ENCODE data around the gene HBE1. TPM values are rescaled to one million over a fixed set of nuclear protein-coding genes. Genes with fewer than 3 reads are reported as not detected.

The HBE1 gene
- total and polyA plus RNA-seq, 9 of the 15 experiments (the other 6 are each of a cell fraction or from before 2014, with no cell fraction given) = 612 to 10,250 (median 2,181) TPM

DNA sequence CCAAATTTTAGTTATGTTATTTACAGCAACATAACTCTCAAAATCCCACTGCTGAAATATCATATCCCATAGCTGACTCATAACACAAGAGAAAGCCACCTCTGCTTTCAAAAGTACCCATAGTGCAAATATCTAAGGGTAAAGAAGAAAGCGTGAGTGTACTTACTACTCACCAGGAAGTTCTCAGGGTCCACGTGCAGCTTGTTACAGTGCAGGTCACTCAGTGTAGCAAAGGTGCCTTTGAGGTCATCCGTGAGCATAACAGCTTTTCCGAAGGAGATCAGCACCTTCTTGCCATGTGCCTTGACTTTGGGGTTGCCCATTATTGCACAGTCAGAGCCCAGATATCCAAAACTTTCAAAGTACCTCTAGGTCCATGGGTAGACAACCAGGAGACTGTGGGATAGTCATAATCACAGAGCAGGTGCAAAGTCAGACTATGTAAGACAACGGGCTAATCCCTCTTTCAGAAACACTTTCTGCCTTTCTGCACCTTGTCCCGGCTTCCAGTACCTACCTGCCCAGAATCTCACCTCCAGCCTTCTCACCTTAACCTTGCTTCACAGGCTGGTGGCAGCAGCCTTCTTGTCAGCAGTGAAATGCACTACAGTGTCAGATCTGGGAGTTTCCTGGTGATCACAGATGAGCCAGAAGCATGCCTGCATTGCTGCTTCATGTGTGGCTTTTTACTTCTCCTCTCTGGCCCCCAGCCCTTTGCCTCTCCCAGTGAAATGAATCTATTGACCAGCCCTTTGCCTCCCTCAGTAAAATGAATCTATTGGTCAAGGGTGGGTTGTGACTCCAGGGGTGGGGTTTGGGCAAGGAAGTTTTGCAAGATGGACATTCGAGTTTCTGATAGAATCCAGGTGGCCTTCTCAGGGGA is 26.6 kb downstream of the HBE1 start (continued):
- TF ChIP-seq, protein P1, sequence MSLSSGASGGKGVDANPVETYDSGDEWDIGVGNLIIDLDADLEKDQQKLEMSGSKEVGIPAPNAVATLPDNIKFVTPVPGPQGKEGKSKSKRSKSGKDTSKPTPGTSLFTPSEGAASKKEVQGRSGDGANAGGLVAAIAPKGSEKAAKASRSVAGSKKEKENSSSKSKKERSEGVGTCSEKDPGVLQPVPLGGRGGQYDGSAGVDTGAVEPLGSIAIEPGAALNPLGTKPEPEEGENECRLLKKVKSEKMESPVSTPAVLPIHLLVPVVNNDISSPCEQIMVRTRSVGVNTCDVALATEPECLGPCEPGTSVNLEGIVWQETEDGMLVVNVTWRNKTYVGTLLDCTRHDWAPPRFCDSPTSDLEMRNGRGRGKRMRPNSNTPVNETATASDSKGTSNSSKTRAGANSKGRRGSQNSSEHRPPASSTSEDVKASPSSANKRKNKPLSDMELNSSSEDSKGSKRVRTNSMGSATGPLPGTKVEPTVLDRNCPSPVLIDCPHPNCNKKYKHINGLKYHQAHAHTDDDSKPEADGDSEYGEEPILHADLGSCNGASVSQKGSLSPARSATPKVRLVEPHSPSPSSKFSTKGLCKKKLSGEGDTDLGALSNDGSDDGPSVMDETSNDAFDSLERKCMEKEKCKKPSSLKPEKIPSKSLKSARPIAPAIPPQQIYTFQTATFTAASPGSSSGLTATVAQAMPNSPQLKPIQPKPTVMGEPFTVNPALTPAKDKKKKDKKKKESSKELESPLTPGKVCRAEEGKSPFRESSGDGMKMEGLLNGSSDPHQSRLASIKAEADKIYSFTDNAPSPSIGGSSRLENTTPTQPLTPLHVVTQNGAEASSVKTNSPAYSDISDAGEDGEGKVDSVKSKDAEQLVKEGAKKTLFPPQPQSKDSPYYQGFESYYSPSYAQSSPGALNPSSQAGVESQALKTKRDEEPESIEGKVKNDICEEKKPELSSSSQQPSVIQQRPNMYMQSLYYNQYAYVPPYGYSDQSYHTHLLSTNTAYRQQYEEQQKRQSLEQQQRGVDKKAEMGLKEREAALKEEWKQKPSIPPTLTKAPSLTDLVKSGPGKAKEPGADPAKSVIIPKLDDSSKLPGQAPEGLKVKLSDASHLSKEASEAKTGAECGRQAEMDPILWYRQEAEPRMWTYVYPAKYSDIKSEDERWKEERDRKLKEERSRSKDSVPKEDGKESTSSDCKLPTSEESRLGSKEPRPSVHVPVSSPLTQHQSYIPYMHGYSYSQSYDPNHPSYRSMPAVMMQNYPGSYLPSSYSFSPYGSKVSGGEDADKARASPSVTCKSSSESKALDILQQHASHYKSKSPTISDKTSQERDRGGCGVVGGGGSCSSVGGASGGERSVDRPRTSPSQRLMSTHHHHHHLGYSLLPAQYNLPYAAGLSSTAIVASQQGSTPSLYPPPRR (CRISPR knock-in tag; IDR thresholded peaks at IDR 0.05; ENCODE audit: borderline replicate concordance) = no peak
- no peak for TF ChIP-seq ASH1L (IDR thresholded peaks at IDR 0.05; ENCODE audit: borderline replicate concordance, low read depth, partially characterized antibody)
- no peak for TF ChIP-seq ZNF778 (CRISPR knock-in tag; IDR thresholded peaks at IDR 0.05)
- TF ChIP-seq, protein P2, sequence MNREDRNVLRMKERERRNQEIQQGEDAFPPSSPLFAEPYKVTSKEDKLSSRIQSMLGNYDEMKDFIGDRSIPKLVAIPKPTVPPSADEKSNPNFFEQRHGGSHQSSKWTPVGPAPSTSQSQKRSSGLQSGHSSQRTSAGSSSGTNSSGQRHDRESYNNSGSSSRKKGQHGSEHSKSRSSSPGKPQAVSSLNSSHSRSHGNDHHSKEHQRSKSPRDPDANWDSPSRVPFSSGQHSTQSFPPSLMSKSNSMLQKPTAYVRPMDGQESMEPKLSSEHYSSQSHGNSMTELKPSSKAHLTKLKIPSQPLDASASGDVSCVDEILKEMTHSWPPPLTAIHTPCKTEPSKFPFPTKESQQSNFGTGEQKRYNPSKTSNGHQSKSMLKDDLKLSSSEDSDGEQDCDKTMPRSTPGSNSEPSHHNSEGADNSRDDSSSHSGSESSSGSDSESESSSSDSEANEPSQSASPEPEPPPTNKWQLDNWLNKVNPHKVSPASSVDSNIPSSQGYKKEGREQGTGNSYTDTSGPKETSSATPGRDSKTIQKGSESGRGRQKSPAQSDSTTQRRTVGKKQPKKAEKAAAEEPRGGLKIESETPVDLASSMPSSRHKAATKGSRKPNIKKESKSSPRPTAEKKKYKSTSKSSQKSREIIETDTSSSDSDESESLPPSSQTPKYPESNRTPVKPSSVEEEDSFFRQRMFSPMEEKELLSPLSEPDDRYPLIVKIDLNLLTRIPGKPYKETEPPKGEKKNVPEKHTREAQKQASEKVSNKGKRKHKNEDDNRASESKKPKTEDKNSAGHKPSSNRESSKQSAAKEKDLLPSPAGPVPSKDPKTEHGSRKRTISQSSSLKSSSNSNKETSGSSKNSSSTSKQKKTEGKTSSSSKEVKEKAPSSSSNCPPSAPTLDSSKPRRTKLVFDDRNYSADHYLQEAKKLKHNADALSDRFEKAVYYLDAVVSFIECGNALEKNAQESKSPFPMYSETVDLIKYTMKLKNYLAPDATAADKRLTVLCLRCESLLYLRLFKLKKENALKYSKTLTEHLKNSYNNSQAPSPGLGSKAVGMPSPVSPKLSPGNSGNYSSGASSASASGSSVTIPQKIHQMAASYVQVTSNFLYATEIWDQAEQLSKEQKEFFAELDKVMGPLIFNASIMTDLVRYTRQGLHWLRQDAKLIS (CRISPR knock-in tag; IDR thresholded peaks at IDR 0.05) = peak; percentile 36; the same call in 1 of the 2 replicates
- peak; percentile 20 for TF ChIP-seq HNRNPLL (IDR thresholded peaks at IDR 0.05; ENCODE audit: low read depth, low read length, poor library complexity, severe bottlenecking)
- TF ChIP-seq L3MBTL2 (IDR thresholded peaks at IDR 0.05) = peak; percentile 88
- peak; percentile 35 for TF ChIP-seq NCOR1 (IDR thresholded peaks at IDR 0.05)
- TF ChIP-seq ZNF311 (CRISPR knock-in tag; IDR thresholded peaks at IDR 0.05) = no peak
- TF ChIP-seq, protein P3, sequence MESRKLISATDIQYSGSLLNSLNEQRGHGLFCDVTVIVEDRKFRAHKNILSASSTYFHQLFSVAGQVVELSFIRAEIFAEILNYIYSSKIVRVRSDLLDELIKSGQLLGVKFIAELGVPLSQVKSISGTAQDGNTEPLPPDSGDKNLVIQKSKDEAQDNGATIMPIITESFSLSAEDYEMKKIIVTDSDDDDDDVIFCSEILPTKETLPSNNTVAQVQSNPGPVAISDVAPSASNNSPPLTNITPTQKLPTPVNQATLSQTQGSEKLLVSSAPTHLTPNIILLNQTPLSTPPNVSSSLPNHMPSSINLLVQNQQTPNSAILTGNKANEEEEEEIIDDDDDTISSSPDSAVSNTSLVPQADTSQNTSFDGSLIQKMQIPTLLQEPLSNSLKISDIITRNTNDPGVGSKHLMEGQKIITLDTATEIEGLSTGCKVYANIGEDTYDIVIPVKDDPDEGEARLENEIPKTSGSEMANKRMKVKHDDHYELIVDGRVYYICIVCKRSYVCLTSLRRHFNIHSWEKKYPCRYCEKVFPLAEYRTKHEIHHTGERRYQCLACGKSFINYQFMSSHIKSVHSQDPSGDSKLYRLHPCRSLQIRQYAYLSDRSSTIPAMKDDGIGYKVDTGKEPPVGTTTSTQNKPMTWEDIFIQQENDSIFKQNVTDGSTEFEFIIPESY (CRISPR knock-in tag; IDR thresholded peaks at IDR 0.05) = peak; percentile 41; the same call in 1 of the 2 replicates
- peak in 1 of 2 experiments; percentile 42; a peak in 1 of 4 replicates for TF ChIP-seq TEAD1 (CRISPR knock-in tag; IDR thresholded peaks at IDR 0.05)
- TF ChIP-seq GATAD2B (IDR thresholded peaks at IDR 0.05; ENCODE audit: borderline replicate concordance) = no peak
- TF ChIP-seq EHMT2 (IDR thresholded peaks at IDR 0.05) = 0 out of 2 replicates have a peak, but pooled peaks have one; percentile 28
- TF ChIP-seq NFE2 (IDR thresholded peaks at IDR 0.05; ENCODE audit: low read depth) = 0 out of 2 replicates have a peak, but pooled peaks have one; percentile 19
- TF ChIP-seq NFE2L1 (tag; IDR thresholded peaks at IDR 0.05; ENCODE audit: borderline replicate concordance, low read depth) = no peak
- TF ChIP-seq POLR2AphosphoS5 (IDR thresholded peaks at IDR 0.05; ENCODE audit: control insufficient read depth, insufficient read depth, low read depth, low read length) = peak; percentile 59; the same call in 1 of the 2 replicates

Data from K562 (cell line).